HEK293 (cell line): Measurements from ENCODE around the gene CLASP2.

ENCODE experiments used
- PRDM10 ChIP-seq: fragments of 450-650 bp; formaldehyde crosslinking; IDR thresholded peaks from 2 replicates; pipeline ENCODE4 v1.5.1; 2016; ENCODE audit warnings: missing biosample characterization, missing genetic modification characterization
- ZNF274 ChIP-seq, 2 experiments: fragments of 200-500 bp in 1 of 2; fragments of 450-650 bp in 1 of 2; sonication (Bioruptor generic) in 1 of 2; formaldehyde crosslinking in 1 of 2; IDR thresholded peaks; 2 replicates each; pipeline versions ENCODE4 v1.5.1 to v1.6.1; 2014 to 2016; ENCODE audit warnings: borderline replicate concordance in 1 of 2, inconsistent platforms in 1 of 2, low read length in 1 of 2, missing biosample characterization in 1 of 2, missing genetic modification characterization in 1 of 2
- TF ChIP-seq, protein P1 (sequence below): fragments of 450-650 bp; formaldehyde crosslinking; IDR thresholded peaks from 2 replicates; pipeline ENCODE4 v1.5.1; 2016; ENCODE audit warnings: missing biosample characterization, missing genetic modification characterization
- TF ChIP-seq, protein P2 (sequence below): fragments of 450-650 bp; formaldehyde crosslinking; IDR thresholded peaks from 2 replicates; pipeline ENCODE4 v1.5.1; 2016; ENCODE audit warnings: missing biosample characterization, missing genetic modification characterization

DNA sequence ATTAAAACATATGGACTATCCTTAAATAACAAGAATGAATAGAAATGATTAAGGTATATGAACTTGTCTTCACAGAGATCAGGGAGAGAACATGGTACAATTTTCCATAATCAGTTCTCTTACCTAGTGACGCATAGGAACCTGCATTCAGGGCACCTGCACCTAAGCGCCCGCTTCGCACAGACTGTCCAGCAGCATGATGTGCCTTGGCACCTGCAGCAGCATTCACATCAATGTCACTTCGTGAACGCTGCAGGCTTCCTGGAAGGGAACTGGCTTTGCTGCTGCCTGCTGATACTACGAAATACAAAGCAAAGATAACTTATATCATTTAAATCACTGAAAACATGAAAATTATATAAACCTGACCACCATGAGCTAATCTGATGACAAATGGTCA is 115.2 kb downstream of the CLASP2 start:
- TF ChIP-seq ZNF274 (IDR thresholded peaks at IDR 0.05; ENCODE audit: low read length) (no peak), ZNF274 (tag by site-specific recombination; IDR thresholded peaks at IDR 0.05; ENCODE audit: borderline replicate concordance) (no peak), PRDM10 (no peak)
- TF ChIP-seq, protein P1, sequence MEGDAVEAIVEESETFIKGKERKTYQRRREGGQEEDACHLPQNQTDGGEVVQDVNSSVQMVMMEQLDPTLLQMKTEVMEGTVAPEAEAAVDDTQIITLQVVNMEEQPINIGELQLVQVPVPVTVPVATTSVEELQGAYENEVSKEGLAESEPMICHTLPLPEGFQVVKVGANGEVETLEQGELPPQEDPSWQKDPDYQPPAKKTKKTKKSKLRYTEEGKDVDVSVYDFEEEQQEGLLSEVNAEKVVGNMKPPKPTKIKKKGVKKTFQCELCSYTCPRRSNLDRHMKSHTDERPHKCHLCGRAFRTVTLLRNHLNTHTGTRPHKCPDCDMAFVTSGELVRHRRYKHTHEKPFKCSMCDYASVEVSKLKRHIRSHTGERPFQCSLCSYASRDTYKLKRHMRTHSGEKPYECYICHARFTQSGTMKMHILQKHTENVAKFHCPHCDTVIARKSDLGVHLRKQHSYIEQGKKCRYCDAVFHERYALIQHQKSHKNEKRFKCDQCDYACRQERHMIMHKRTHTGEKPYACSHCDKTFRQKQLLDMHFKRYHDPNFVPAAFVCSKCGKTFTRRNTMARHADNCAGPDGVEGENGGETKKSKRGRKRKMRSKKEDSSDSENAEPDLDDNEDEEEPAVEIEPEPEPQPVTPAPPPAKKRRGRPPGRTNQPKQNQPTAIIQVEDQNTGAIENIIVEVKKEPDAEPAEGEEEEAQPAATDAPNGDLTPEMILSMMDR (tag by site-specific recombination): no peak
- TF ChIP-seq, protein P2, sequence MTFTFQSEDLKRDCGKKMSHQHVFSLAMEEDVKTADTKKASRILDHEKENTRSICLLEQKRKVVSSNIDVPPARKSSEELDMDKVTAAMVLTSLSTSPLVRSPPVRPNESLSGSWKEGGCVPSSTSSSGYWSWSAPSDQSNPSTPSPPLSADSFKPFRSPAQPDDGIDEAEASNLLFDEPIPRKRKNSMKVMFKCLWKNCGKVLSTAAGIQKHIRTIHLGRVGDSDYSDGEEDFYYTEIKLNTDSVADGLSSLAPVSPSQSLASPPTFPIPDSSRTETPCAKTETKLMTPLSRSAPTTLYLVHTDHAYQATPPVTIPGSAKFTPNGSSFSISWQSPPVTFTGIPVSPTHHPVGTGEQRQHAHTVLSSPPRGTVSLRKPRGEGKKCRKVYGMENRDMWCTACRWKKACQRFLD (tag by site-specific recombination): no peak
